Activated T-cell treated with anti-CD3 and anti-CD28 coated beads, Interleukin-2, amount 50 U/mL, for 24 hours (primary cell): ENCODE results near the gene CRYM.
"Not testable (repeated sequence)": the region's sequence is repeated elsewhere in the genome, so short reads cannot be mapped to it uniquely, and the experiment has no call there.

Source experiments
- DNase-seq: peaks from one replicate; pipeline ENCODE4 v3.0.0-alpha.2; 2020
- H3K27ac Mint-ChIP-seq: 2 replicates; pipeline ENCODE4 v1.8.0; 2020; ENCODE audit warnings: mild to moderate bottlenecking, mixed read lengths
- H3K27me3 Mint-ChIP-seq: 2 replicates; pipeline ENCODE4 v1.8.0; 2020; ENCODE audit warnings: mixed read lengths
- H3K36me3 Mint-ChIP-seq: 2 replicates; pipeline ENCODE4 v1.8.0; 2020; ENCODE audit warnings: low read depth, mixed read lengths
- H3K4me1 Mint-ChIP-seq: 2 replicates; pipeline ENCODE4 v1.8.0; 2020; ENCODE audit warnings: low read depth, mixed read lengths
- H3K4me3 Mint-ChIP-seq: 2 replicates; pipeline ENCODE4 v1.8.0; 2020; ENCODE audit warnings: mild to moderate bottlenecking, moderate library complexity, mixed read lengths
- H3K9me3 Mint-ChIP-seq: 2 replicates; pipeline ENCODE4 v1.8.0; 2020; ENCODE audit warnings: mixed read lengths

Gene CRYM

GRCh38 chr16:21300309-21301167 is 22.4 kb upstream of the CRYM start:
- H3K27ac Mint-ChIP-seq, result peak overlapping the region; percentile 24
- H3K36me3 Mint-ChIP-seq, result peaks cover 2% of the 10 kb centered on the region
- peaks cover 30% of the 10 kb centered on the region for H3K4me1 Mint-ChIP-seq
- peak overlapping the region; percentile 77 for H3K4me3 Mint-ChIP-seq
- H3K9me3 Mint-ChIP-seq, result no peaks in the 10 kb centered on the region
- peaks cover 57% of the 10 kb centered on the region for H3K27me3 Mint-ChIP-seq
- peak; percentile 64 for DNase-seq

- not testable (repeated sequence) for H3K36me3 Mint-ChIP-seq, H3K4me1 Mint-ChIP-seq, DNase-seq, H3K27ac Mint-ChIP-seq, H3K4me3 Mint-ChIP-seq, H3K9me3 Mint-ChIP-seq
- H3K27me3 Mint-ChIP-seq, result peaks cover 67% of the 10 kb centered on the region
These were observed 11.7 kb upstream of the CRYM start for GRCh38 chr16:21289789-21290188.

DNA sequence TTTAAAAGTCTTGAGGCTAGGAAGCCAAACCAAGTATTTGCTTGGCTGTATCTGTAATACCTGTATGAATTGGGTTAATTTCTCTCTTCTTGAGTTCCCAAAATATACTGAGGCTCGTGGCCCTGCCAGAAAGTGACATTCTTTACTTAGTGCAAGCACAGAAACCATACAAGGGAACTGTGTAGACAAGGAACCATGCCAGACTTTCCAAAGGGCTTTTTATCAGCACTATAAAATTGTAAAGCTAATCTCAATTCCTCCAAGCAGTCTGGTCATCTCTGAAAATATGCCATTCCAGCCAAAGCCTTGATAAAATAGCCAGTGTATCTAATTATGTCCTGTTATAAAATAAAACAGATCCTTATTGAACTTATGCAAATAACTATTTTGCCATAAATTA is 7.2 kb upstream of the CRYM start:
- no peak overlapping the region for H3K27ac Mint-ChIP-seq
- H3K4me1 Mint-ChIP-seq, result peaks cover 5% of the 10 kb centered on the region
- no peaks in the 10 kb centered on the region for H3K36me3 Mint-ChIP-seq
- H3K4me3 Mint-ChIP-seq, result no peak overlapping the region
- no peak for DNase-seq
- H3K27me3 Mint-ChIP-seq, result peaks cover 68% of the 10 kb centered on the region
- peaks cover 8% of the 10 kb centered on the region for H3K9me3 Mint-ChIP-seq

- peaks cover 70% of the 10 kb centered on the region for H3K27me3 Mint-ChIP-seq
- peaks cover 5% of the 10 kb centered on the region for H3K4me1 Mint-ChIP-seq
- no peak overlapping the region for H3K4me3 Mint-ChIP-seq
These were observed 6.3 kb upstream of the CRYM start for GRCh38 chr16:21284414-21284813.

GRCh38 chr16:21283521-21284289 is 5.6 kb upstream of the CRYM start:
- Mint-ChIP-seq H3K4me3 (peak overlapping the region; percentile 42), H3K36me3 (no peaks in the 10 kb centered on the region), H3K4me1 (peaks cover 5% of the 10 kb centered on the region), H3K27ac (no peak overlapping the region), H3K9me3 (peaks cover 5% of the 10 kb centered on the region), H3K27me3 (peaks cover 75% of the 10 kb centered on the region)
- no peak for DNase-seq

More at GRCh38 chr16:21284414-21284813, 6.3 kb upstream of the CRYM start:
- Mint-ChIP-seq H3K9me3 (peaks cover 5% of the 10 kb centered on the region), H3K36me3 (no peaks in the 10 kb centered on the region), H3K27ac (no peak overlapping the region)
- no peak for DNase-seq

- DNase-seq, result no peak
- H3K4me1 Mint-ChIP-seq, result peaks cover 5% of the 10 kb centered on the region
- H3K9me3 Mint-ChIP-seq, result peaks cover 5% of the 10 kb centered on the region
- H3K36me3 Mint-ChIP-seq, result no peaks in the 10 kb centered on the region
- H3K4me3 Mint-ChIP-seq, result no peak overlapping the region
- H3K27me3 Mint-ChIP-seq, result peaks cover 81% of the 10 kb centered on the region
- no peak overlapping the region for H3K27ac Mint-ChIP-seq
These were observed 3.8 kb upstream of the CRYM start for GRCh38 chr16:21281698-21282389.

DNA sequence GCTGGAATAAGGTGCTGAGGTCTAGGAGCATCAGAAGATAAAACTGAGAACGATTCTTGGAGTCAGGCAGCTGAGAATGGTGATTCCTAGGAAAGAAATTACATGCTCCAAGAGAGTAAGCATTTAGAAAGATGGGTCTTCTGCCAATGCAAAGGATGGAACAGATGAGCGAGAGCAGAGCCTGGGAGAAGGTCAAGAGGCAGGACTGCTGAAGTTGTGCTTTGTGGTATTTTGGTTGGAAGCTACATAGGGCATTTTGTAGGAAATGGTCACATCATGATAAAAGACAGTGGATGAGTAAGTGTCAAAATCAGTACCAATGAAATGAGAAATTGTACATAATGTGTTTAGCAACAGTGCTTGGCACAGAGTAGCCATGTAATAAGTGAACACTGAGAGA is 1.4 kb upstream of the CRYM start:
- no peak for DNase-seq
- no peaks in the 10 kb centered on the region for H3K36me3 Mint-ChIP-seq
- no peak overlapping the region for H3K4me3 Mint-ChIP-seq
- no peak overlapping the region for H3K27ac Mint-ChIP-seq
- peaks cover 5% of the 10 kb centered on the region for H3K4me1 Mint-ChIP-seq
- H3K9me3 Mint-ChIP-seq, result peaks cover 2% of the 10 kb centered on the region
- peaks cover 86% of the 10 kb centered on the region for H3K27me3 Mint-ChIP-seq

- Mint-ChIP-seq H3K27me3 (peaks cover 83% of the 10 kb centered on the region), H3K4me1 (no peaks in the 10 kb centered on the region), H3K27ac (no peak overlapping the region), H3K36me3 (no peaks in the 10 kb centered on the region), H3K9me3 (no peaks in the 10 kb centered on the region), H3K4me3 (no peak overlapping the region)
- no peak for DNase-seq
These were observed 804 bp downstream of the CRYM start for GRCh38 chr16:21277045-21277926.

DNA sequence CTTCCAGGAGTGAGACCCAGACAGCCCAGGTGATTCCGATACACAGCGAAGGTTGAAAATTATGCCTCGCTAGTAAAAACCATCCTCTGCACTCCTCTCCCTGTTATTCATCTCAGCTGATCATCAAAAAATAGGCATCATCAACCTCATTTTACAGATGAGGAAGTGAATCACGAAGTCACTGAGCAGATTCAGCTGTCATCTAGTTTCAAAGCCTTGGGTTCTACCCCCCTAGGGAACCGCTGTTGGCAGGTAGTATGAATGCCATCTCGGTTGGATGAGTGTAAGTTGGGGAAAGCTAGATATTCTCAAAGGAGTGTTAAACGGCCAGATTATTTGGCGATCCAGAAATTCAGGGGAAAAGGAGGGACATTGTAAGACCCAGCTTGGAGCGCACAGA is 2.0 kb downstream of the CRYM start:
- Mint-ChIP-seq H3K36me3 (no peaks in the 10 kb centered on the region), H3K4me1 (no peaks in the 10 kb centered on the region), H3K27me3 (peaks cover 71% of the 10 kb centered on the region), H3K4me3 (no peak overlapping the region), H3K9me3 (no peaks in the 10 kb centered on the region), H3K27ac (no peak overlapping the region)
- no peak for DNase-seq

GRCh38 chr16:21275529-21275928 is 2.6 kb downstream of the CRYM start:
- Mint-ChIP-seq H3K9me3 (no peaks in the 10 kb centered on the region), H3K4me1 (no peaks in the 10 kb centered on the region), H3K36me3 (no peaks in the 10 kb centered on the region), H3K27ac (no peak overlapping the region), H3K27me3 (peaks cover 68% of the 10 kb centered on the region), H3K4me3 (no peak overlapping the region)
- no peak for DNase-seq

- H3K27ac Mint-ChIP-seq, result no peak overlapping the region
- H3K36me3 Mint-ChIP-seq, result no peaks in the 10 kb centered on the region
- H3K9me3 Mint-ChIP-seq, result no peaks in the 10 kb centered on the region
- DNase-seq, result no peak
- H3K4me3 Mint-ChIP-seq, result no peak overlapping the region
- peaks cover 57% of the 10 kb centered on the region for H3K27me3 Mint-ChIP-seq
- H3K4me1 Mint-ChIP-seq, result no peaks in the 10 kb centered on the region
These were observed 3.8 kb downstream of the CRYM start for GRCh38 chr16:21274172-21274726.

- H3K9me3 Mint-ChIP-seq, H3K36me3 Mint-ChIP-seq, H3K4me3 Mint-ChIP-seq, DNase-seq, H3K27ac Mint-ChIP-seq, H3K4me1 Mint-ChIP-seq: not testable (repeated sequence)
- H3K27me3 Mint-ChIP-seq, result peaks cover 42% of the 10 kb centered on the region
These were observed 5.3 kb downstream of the CRYM start for GRCh38 chr16:21272763-21273162.

GRCh38 chr16:21272253-21272652 is 5.8 kb downstream of the CRYM start:
- no peaks in the 10 kb centered on the region for H3K36me3 Mint-ChIP-seq
- DNase-seq, result no peak
- no peak overlapping the region for H3K27ac Mint-ChIP-seq
- no peaks in the 10 kb centered on the region for H3K9me3 Mint-ChIP-seq
- H3K27me3 Mint-ChIP-seq, result peaks cover 37% of the 10 kb centered on the region
- no peaks in the 10 kb centered on the region for H3K4me1 Mint-ChIP-seq
- H3K4me3 Mint-ChIP-seq, result no peak overlapping the region

GRCh38 chr16:21268236-21268635 is 9.9 kb downstream of the CRYM start:
- Mint-ChIP-seq H3K27ac (no peak overlapping the region), H3K4me3 (no peak overlapping the region), H3K36me3 (no peaks in the 10 kb centered on the region), H3K27me3 (peaks cover 4% of the 10 kb centered on the region), H3K4me1 (no peaks in the 10 kb centered on the region), H3K9me3 (no peaks in the 10 kb centered on the region)
- no peak for DNase-seq
